Astrocyte (in vitro differentiated cells and primary cell): ENCODE measurements around the gene SRPRB. TPM values are rescaled to one million over a fixed set of nuclear protein-coding genes. Genes with fewer than 3 reads are reported as not detected.

Experiments
- DNase-seq: peaks from one replicate; pipeline ENCODE4 v3.0.0-alpha.2; 2010; ENCODE audit warnings: low read depth
- FAIRE-seq: peaks from 2 replicates; lab custom pipeline; 2011; peaks lifted over from hg19 to GRCh38; lab: Jason Lieb, UNC
- H2AFZ ChIP-seq: 2 replicates; pipeline ENCODE4 v1.6.0; 2012; ENCODE audit warnings: low read depth, low read length, inconsistent platforms
- H3K27ac ChIP-seq: 2 replicates; pipeline ENCODE4 v1.5.1; 2011; ENCODE audit warnings: low read depth, low read length, inconsistent platforms
- H3K27me3 ChIP-seq: 2 replicates; pipeline ENCODE4 v1.6.0; 2011; ENCODE audit warnings: low read length, inconsistent platforms; ENCODE audit not compliant: insufficient read depth
- H3K36me3 ChIP-seq: 2 replicates; pipeline ENCODE4 v1.5.1; 2011; ENCODE audit warnings: low read length, inconsistent platforms; ENCODE audit not compliant: insufficient read depth
- H3K4me1 ChIP-seq: 2 replicates; pipeline ENCODE4 v1.5.1; 2011; ENCODE audit warnings: low read length, inconsistent platforms; ENCODE audit not compliant: insufficient read depth
- H3K4me2 ChIP-seq: 2 replicates; pipeline ENCODE4 v1.6.0; 2012; ENCODE audit warnings: low read length, inconsistent platforms
- H3K4me3 ChIP-seq: 2 replicates; pipeline ENCODE4 v1.5.1; 2011; ENCODE audit warnings: low read depth, mild to moderate bottlenecking, low read length, inconsistent platforms; ENCODE audit not compliant: insufficient read depth
- H3K79me2 ChIP-seq: 2 replicates; pipeline ENCODE4 v1.6.0; 2012; ENCODE audit warnings: mild to moderate bottlenecking, low read length, inconsistent platforms; ENCODE audit not compliant: insufficient read depth
- H3K9ac ChIP-seq: 2 replicates; pipeline ENCODE4 v1.6.0; 2012; ENCODE audit warnings: mild to moderate bottlenecking, low read length, inconsistent platforms
- H3K9me3 ChIP-seq: 2 replicates; pipeline ENCODE4 v1.5.1; 2012; ENCODE audit warnings: low read depth, mild to moderate bottlenecking, low read length, inconsistent platforms; ENCODE audit not compliant: insufficient read depth
- H4K20me1 ChIP-seq: 2 replicates; pipeline ENCODE4 v1.6.0; 2012; ENCODE audit warnings: low read length, inconsistent platforms; ENCODE audit not compliant: insufficient read depth
- H3K27ac Mint-ChIP-seq: one replicate; pipeline ENCODE4 v1.8.0; 2021; ENCODE audit warnings: mild to moderate bottlenecking, mixed read lengths; ENCODE audit not compliant: unreplicated experiment
- H3K27me3 Mint-ChIP-seq: one replicate; pipeline ENCODE4 v1.8.0; 2021; ENCODE audit warnings: low read depth, mixed read lengths; ENCODE audit not compliant: unreplicated experiment
- H3K36me3 Mint-ChIP-seq: one replicate; pipeline ENCODE4 v1.8.0; 2021; ENCODE audit warnings: low read depth, mixed read lengths; ENCODE audit not compliant: unreplicated experiment
- H3K4me1 Mint-ChIP-seq: one replicate; pipeline ENCODE4 v1.8.0; 2021; ENCODE audit warnings: low read depth, mixed read lengths; ENCODE audit not compliant: unreplicated experiment
- H3K4me3 Mint-ChIP-seq: one replicate; pipeline ENCODE4 v1.8.0; 2021; ENCODE audit warnings: mild to moderate bottlenecking, moderate library complexity, mixed read lengths; ENCODE audit not compliant: unreplicated experiment
- H3K9me3 Mint-ChIP-seq: one replicate; pipeline ENCODE4 v1.8.0; 2021; ENCODE audit warnings: mild to moderate bottlenecking, mixed read lengths; ENCODE audit not compliant: unreplicated experiment
- EZH2 ChIP-seq: IDR thresholded peaks from 2 replicates; pipeline ENCODE4 v1.6.1; 2012; ENCODE audit warnings: mild to moderate bottlenecking, low read length, inconsistent platforms; ENCODE audit not compliant: insufficient read depth
- total RNA-seq: library from RNA; stranded (reverse); gene quantifications from 2 replicates; pipeline ENCODE4 v1.2.1, GENCODE V29; 2021
- TF ChIP-seq, protein P1 (sequence below): IDR thresholded peaks from 2 replicates; pipeline ENCODE4 v1.5.1; 2011; ENCODE audit warnings: low read depth, mild to moderate bottlenecking, inconsistent platforms, low read length, moderate library complexity; ENCODE audit not compliant: insufficient read depth

Gene SRPRB
- total RNA-seq, 1 donor from 2014 or later, result 83.8 TPM

DNA sequence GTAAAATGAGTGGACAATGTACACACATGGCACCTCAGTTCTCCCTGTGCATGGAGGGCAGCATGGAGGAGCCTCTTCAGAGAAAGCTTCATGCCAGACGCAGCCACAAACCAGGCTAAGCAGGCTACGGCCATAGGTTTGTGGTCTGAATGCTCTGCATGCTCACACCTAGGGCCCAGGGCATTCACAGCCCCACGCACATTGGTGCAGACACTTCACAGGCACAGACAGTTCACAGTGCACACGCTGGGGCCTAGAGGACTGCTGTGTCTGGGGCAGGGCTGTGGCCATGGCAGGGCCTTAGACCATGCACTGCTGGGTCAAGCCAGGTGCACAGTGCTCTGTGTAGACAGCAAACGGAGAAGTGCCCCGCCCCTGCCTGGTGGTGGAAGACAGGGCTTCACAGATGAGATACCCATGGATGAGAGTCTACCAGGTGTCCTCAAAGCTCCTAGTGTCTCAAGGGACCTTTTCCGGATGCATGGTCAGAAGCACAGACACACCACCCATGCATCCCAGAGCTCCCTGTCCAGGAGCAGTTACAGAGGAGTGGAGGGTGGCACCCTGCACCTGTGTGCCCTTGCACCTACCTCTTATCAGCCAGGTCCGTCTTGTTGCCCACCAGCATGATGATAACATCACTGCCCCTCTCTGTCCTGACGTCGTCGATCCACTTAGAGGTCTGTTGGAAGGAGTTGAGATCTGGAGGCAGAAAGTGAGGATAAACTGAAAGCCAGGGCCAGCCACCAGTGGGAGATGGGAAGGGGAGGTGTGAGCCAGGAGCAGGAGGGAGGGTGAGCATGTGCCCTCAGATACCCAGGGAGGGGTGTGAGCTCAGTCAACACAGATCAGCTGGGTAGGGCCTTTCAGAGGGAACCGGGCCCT lies 33.5 kb downstream of the SRPRB start:
- no peaks in the 10 kb centered on the region for H3K36me3 ChIP-seq
- FAIRE-seq, result no peak
- H3K36me3 Mint-ChIP-seq, result peaks cover 35% of the 10 kb centered on the region
- peaks cover 8% of the 10 kb centered on the region for H3K4me1 ChIP-seq
- H3K4me3 Mint-ChIP-seq, result no peak overlapping the region
- H3K79me2 ChIP-seq, result no peaks in the 10 kb centered on the region
- no peak for TF ChIP-seq EZH2
- TF ChIP-seq, protein P1, sequence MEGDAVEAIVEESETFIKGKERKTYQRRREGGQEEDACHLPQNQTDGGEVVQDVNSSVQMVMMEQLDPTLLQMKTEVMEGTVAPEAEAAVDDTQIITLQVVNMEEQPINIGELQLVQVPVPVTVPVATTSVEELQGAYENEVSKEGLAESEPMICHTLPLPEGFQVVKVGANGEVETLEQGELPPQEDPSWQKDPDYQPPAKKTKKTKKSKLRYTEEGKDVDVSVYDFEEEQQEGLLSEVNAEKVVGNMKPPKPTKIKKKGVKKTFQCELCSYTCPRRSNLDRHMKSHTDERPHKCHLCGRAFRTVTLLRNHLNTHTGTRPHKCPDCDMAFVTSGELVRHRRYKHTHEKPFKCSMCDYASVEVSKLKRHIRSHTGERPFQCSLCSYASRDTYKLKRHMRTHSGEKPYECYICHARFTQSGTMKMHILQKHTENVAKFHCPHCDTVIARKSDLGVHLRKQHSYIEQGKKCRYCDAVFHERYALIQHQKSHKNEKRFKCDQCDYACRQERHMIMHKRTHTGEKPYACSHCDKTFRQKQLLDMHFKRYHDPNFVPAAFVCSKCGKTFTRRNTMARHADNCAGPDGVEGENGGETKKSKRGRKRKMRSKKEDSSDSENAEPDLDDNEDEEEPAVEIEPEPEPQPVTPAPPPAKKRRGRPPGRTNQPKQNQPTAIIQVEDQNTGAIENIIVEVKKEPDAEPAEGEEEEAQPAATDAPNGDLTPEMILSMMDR, result no peak
- H2AFZ ChIP-seq, result no peak overlapping the region
- peaks cover 4% of the 10 kb centered on the region for H4K20me1 ChIP-seq
- H3K27me3 Mint-ChIP-seq, result peaks cover 2% of the 10 kb centered on the region
- peaks cover 1% of the 10 kb centered on the region for H3K9me3 Mint-ChIP-seq
- no peak overlapping the region for H3K27ac ChIP-seq
- no peaks in the 10 kb centered on the region for H3K27me3 ChIP-seq
- no peak for DNase-seq
- H3K4me2 ChIP-seq, result no peak overlapping the region
- no peak overlapping the region for H3K4me3 ChIP-seq
- peaks cover 9% of the 10 kb centered on the region for H3K4me1 Mint-ChIP-seq
- no peak overlapping the region for H3K9ac ChIP-seq
- no peak overlapping the region for H3K27ac Mint-ChIP-seq
- H3K9me3 ChIP-seq, result no peaks in the 10 kb centered on the region

DNA sequence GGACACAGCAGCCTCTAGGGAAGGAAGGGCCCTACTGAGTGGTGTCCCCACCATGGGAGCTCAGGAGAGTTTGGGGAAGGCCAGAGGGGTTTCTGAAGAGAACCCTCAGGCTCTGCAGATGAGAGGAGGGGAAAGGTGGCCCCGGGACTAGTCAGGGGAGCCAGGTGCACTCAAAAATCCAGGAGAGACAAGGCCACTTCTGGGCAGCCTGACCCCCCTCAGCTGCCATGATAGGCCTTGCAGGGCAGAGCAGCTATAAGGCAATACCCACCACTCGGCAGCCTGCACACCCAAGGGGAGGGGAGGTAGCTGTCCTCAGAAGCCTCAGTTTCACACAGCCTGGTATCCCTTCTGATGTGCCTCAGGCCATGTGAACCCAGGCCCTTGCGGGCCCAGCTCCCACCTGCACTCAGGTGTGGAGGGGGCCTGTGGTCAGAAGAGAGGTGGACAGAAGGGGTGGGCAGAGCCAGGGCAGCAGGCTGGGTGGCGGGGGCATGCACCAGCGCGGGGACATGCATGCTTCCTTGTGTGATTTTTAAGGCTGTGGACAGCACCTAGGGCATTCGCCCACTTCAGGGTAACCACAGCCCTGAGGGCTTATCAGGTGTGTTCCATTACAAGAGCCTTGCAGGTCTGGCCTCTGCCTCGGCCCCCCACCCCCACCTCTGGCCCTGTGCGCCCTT lies 34.6 kb downstream of the SRPRB start:
- Mint-ChIP-seq H3K36me3 (peaks cover 31% of the 10 kb centered on the region), H3K4me1 (peaks cover 11% of the 10 kb centered on the region), H3K9me3 (no peaks in the 10 kb centered on the region), H3K27ac (no peak overlapping the region), H3K27me3 (peaks cover under 1% of the 10 kb centered on the region), H3K4me3 (no peak overlapping the region)
- no peak for DNase-seq
- TF ChIP-seq, protein P1, result no peak
- no peak for TF ChIP-seq EZH2
- Histone ChIP-seq H3K4me3 (no peak overlapping the region), H3K27me3 (no peaks in the 10 kb centered on the region), H3K27ac (no peak overlapping the region), H4K20me1 (peaks cover 4% of the 10 kb centered on the region), H3K4me2 (no peak overlapping the region), H2AFZ (no peak overlapping the region), H3K4me1 (peaks cover 8% of the 10 kb centered on the region), H3K9me3 (no peaks in the 10 kb centered on the region), H3K79me2 (no peaks in the 10 kb centered on the region), H3K36me3 (no peaks in the 10 kb centered on the region), H3K9ac (no peak overlapping the region)
- no peak for FAIRE-seq
